HAP-1 (cell line): ENCODE results near the gene KRTAP9-8.
"Not testable (repeated sequence)": the region's sequence is repeated elsewhere in the genome, so short reads cannot be mapped to it uniquely, and the experiment has no call there.

Experiments
- DNase-seq, 2 experiments: peaks; one replicate each; pipeline ENCODE4 v3.0.0-alpha.2; 2016 to 2020; ENCODE audit warnings: low spot score in 2 of 2
- H3K27me3 ChIP-seq: fragments of 250-450 bp; sonication (Bioruptor Pico); 2 replicates; pipeline ENCODE4 v1.5.1; 2020; ENCODE audit warnings: low read depth, mild to moderate bottlenecking, moderate library complexity
- H3K36me3 ChIP-seq: fragments of 250-450 bp; sonication (Bioruptor Pico); replicated peaks from 2 replicates; pipeline ENCODE4 v1.5.1; 2020; ENCODE audit warnings: mild to moderate bottlenecking
- H3K4me1 ChIP-seq: fragments of 250-450 bp; sonication (Bioruptor Pico); 2 replicates; pipeline ENCODE4 v1.5.1; 2020; ENCODE audit warnings: mild to moderate bottlenecking
- H3K4me3 ChIP-seq: fragments of 250-450 bp; sonication (Bioruptor Pico); 2 replicates; pipeline ENCODE4 v1.5.1; 2020; ENCODE audit warnings: mild to moderate bottlenecking, moderate library complexity
- H3K9me3 ChIP-seq: fragments of 250-450 bp; sonication (Bioruptor Pico); 2 replicates; pipeline ENCODE4 v1.5.1; 2020; ENCODE audit warnings: mild to moderate bottlenecking, moderate library complexity
- in situ Hi-C: fragments of 300-500 bp; cut with MboI; formaldehyde crosslinking; loops from 3 replicates; pipeline ENCODE4 v1.14.3; 2020; ENCODE audit warnings: low sequenced_read_pairs, inconsistent platforms, mixed read lengths

KRTAP9-8 gene

DNA sequence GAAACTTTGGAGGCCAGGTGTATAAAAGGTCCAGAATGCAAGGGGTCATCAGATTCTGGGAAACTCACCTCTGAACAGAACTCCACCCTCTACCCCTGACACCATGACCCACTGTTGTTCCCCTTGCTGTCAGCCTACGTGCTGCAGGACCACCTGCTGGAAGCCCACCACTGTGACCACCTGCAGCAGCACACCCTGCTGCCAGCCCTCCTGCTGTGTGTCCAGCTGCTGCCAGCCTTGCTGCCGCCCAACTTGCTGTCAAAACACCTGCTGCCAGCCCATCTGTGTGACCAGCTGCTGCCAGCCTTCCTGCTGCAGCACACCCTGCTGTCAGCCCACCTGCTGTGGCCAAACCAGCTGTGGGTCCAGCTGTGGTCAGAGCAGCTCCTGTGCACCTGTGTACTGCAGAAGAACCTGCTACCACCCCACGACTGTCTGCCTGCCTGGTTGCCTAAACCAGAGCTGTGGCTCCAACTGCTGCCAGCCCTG, at the start of gene KRTAP9-8:
KRTAP9-8 (plus strand) TSS at position 51 of the 489 bp plus-strand sequence; CDS start at position 104, 53 bp downstream.
- in situ Hi-C loops: not testable (repeated sequence)

DNA sequence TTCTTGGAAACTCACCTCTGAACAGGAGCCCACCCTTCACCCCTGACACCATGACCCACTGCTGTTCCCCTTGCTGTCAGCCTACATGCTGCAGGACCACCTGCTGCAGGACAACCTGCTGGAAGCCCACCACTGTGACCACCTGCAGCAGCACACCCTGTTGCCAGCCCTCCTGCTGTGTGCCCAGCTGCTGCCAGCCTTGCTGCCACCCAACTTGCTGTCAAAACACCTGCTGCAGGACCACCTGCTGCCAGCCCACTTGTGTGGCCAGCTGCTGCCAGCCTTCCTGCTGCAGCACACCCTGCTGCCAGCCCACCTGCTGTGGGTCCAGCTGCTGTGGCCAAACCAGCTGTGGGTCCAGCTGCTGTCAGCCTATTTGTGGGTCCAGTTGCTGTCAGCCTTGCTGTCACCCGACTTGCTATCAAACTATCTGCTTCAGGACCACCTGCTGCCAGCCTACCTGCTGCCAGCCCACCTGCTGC, 47.9 kb upstream of the KRTAP9-8 start, which contains the start of gene KRTAP9-1:
KRTAP9-1 (plus strand) TSS at position 51 of the 482 bp plus-strand sequence; CDS start at position 51, 0 bp downstream.
- H3K9me3 ChIP-seq, H3K27me3 ChIP-seq, H3K4me3 ChIP-seq, H3K4me1 ChIP-seq, H3K36me3 ChIP-seq, in situ Hi-C loops, DNase-seq: not testable (repeated sequence)

More for the DNA sequence above, at the start of gene KRTAP9-8:
- not testable (repeated sequence) for H3K9me3 ChIP-seq, DNase-seq, H3K27me3 ChIP-seq, H3K4me1 ChIP-seq, H3K4me3 ChIP-seq, H3K36me3 ChIP-seq

DNA sequence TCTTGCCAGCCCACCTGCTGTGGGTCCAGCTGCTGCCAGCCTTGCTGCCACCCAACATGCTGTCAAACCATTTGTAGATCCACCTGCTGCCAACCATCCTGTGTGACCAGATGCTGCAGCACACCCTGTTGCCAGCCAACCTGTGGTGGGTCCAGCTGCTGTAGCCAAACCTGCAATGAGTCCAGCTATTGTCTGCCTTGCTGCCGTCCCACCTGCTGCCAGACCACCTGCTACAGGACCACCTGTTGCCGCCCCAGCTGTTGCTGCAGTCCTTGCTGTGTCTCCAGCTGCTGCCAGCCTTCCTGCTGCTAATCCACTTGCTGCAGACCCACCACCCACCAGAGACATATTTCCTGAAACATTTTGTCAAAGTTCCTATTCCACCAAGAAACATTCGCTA, 47.5 kb upstream of the KRTAP9-8 start:
- no peaks in the 10 kb centered on the region for H3K4me1 ChIP-seq
- H3K27me3 ChIP-seq: peaks cover 5% of the 10 kb centered on the region
- in situ Hi-C loops: no loop called here
- no peak overlapping the region for H3K4me3 ChIP-seq
- no peak for DNase-seq
- H3K36me3 ChIP-seq: no peaks in the 10 kb centered on the region
- no peaks in the 10 kb centered on the region for H3K9me3 ChIP-seq

DNA sequence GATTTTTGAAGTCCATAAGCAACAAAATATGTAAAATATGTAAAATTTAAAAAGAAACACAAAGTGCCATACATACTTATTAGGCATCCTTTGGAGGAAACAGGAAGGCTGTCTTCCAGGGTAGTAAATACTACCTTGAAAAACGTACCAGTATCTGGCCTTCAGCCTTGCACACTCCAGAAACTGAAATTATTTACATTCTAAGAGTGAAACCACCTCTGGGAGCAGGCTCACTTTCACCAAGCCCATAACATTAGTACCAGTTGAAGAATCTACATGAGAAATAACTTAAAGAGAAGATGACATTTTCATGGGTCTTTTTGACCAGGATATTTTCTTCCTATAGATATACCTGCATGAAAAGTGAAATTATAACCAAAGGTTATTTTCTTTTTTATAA, 41.7 kb upstream of the KRTAP9-8 start:
- no peaks in the 10 kb centered on the region for H3K9me3 ChIP-seq
- H3K4me3 ChIP-seq: no peak overlapping the region
- H3K4me1 ChIP-seq: no peaks in the 10 kb centered on the region
- no peaks in the 10 kb centered on the region for H3K27me3 ChIP-seq
- DNase-seq: no peak
- in situ Hi-C loops: no loop called here
- no peaks in the 10 kb centered on the region for H3K36me3 ChIP-seq

- no peak for DNase-seq
- Histone ChIP-seq H3K36me3 (no peaks in the 10 kb centered on the region), H3K4me3 (no peak overlapping the region), H3K4me1 (no peaks in the 10 kb centered on the region), H3K9me3 (no peaks in the 10 kb centered on the region), H3K27me3 (no peaks in the 10 kb centered on the region)
- in situ Hi-C loops: no loop called here
These were observed 38.2 kb upstream of the KRTAP9-8 start for GRCh38 chr17:41199421-41200078.

DNA sequence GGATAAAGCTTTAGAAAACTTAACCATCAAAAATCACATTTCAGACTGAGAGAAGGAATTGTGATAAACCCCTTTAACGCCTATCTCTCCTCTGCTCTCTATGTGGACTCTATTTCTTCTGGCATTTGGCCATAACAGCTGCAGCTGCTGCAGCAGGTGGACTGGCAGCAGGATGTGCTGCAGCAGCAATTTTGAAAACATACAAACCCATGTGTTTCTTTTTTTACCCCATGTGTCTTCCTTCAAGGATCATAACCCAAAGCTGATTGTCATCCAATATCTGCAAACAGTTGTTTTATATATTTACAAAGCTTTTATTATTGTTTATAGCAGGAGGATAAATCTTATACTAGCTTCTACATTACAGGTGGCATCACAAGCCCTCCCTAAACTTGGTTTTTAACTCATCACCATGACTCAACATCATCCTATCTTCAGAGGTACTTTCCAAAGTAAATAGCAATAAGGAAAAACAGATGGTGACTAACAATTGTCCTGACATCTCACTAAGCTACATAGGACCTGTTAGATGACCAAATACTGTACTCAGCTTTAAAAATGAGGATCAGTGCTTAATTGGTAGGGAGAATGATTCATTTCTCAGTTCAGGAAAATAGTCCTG, 25.8 kb upstream of the KRTAP9-8 start:
- Histone ChIP-seq H3K36me3 (no peaks in the 10 kb centered on the region), H3K4me3 (no peak overlapping the region), H3K27me3 (no peaks in the 10 kb centered on the region), H3K4me1 (no peaks in the 10 kb centered on the region), H3K9me3 (no peaks in the 10 kb centered on the region)
- DNase-seq: no peak
- in situ Hi-C loops: no loop called here

GRCh38 chr17:41212524-41213169, 25.2 kb upstream of the KRTAP9-8 start:
- Histone ChIP-seq H3K4me3 (no peak overlapping the region), H3K27me3 (no peaks in the 10 kb centered on the region), H3K4me1 (no peaks in the 10 kb centered on the region), H3K36me3 (no peaks in the 10 kb centered on the region), H3K9me3 (no peaks in the 10 kb centered on the region)
- no peak for DNase-seq
- in situ Hi-C loops: no loop called here

GRCh38 chr17:41215681-41216080, 22.1 kb upstream of the KRTAP9-8 start:
- H3K36me3 ChIP-seq: no peaks in the 10 kb centered on the region
- in situ Hi-C loops: no loop called here
- no peak for DNase-seq
- H3K9me3 ChIP-seq: no peaks in the 10 kb centered on the region
- no peaks in the 10 kb centered on the region for H3K4me1 ChIP-seq
- no peak overlapping the region for H3K4me3 ChIP-seq
- H3K27me3 ChIP-seq: no peaks in the 10 kb centered on the region

- Histone ChIP-seq H3K27me3 (peaks cover 7% of the 10 kb centered on the region), H3K9me3 (no peaks in the 10 kb centered on the region), H3K4me1 (no peaks in the 10 kb centered on the region), H3K4me3 (no peak overlapping the region), H3K36me3 (no peaks in the 10 kb centered on the region)
- in situ Hi-C loops: no loop called here
- no peak for DNase-seq
These were observed 14.0 kb upstream of the KRTAP9-8 start for GRCh38 chr17:41223821-41224220.

DNA sequence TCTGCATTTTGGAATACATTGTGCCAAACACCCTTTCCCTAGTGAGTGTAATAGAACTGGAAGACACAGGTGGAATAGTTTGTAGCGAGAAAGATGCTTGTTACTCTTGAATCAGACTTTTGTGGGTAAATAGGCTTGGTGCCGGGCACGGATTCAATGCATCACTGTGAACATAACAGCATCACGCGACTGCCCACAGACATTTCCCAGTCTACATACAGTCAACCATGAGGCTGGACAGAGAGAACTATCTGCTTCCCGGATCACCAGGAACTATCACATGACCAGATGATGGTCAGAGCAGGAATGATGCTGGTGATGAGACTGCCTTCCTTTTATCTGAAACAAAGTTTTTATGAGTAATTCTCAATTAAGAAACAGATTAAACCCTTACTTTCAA, 11.7 kb upstream of the KRTAP9-8 start:
- DNase-seq: no peak
- peaks cover 7% of the 10 kb centered on the region for H3K27me3 ChIP-seq
- no peaks in the 10 kb centered on the region for H3K4me1 ChIP-seq
- no peak overlapping the region for H3K4me3 ChIP-seq
- no peaks in the 10 kb centered on the region for H3K9me3 ChIP-seq
- in situ Hi-C loops: no loop called here
- H3K36me3 ChIP-seq: no peaks in the 10 kb centered on the region

GRCh38 chr17:41226598-41227095, 11.2 kb upstream of the KRTAP9-8 start, which contains the start of gene KRTAP9-2:
TSS of gene KRTAP9-2 (plus strand) at chr17:41226648. CDS start at chr17:41226655, 7 bp downstream.
- H3K36me3 ChIP-seq, H3K4me3 ChIP-seq, H3K27me3 ChIP-seq, in situ Hi-C loops, H3K9me3 ChIP-seq, H3K4me1 ChIP-seq, DNase-seq: not testable (repeated sequence)

- Histone ChIP-seq H3K27me3 (peaks cover 9% of the 10 kb centered on the region), H3K36me3 (no peaks in the 10 kb centered on the region), H3K4me1 (no peaks in the 10 kb centered on the region), H3K4me3 (no peak overlapping the region), H3K9me3 (no peaks in the 10 kb centered on the region)
- in situ Hi-C loops: no loop called here
- no peak for DNase-seq
These were observed 7.7 kb upstream of the KRTAP9-8 start for GRCh38 chr17:41230094-41230493.

DNA sequence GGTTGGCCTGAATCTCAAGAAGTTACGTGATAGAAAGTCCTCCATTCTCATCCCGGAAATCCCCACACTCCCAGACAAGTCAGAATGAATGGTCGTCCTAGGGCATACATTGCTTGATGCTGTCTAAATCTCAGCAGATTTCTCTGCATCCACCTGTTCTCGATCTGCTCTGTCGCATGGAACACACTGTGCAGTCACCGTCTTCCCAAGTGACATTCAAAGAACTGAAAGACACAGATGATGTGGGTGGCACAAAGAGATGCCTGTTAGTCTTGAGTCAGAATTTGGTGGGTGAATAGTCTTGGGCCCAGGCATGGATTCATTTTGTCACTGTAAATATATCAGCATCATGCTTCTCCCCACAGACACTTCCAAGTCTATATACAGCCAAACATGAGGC, 6.1 kb upstream of the KRTAP9-8 start:
- Histone ChIP-seq H3K9me3 (no peaks in the 10 kb centered on the region), H3K36me3 (no peaks in the 10 kb centered on the region), H3K4me3 (no peak overlapping the region), H3K27me3 (peaks cover 8% of the 10 kb centered on the region), H3K4me1 (no peaks in the 10 kb centered on the region)
- in situ Hi-C loops: no loop called here
- no peak for DNase-seq
